GM13977 (cell line): ENCODE measurements around the gene CCNY.

ENCODE experiments used
- DNase-seq: peaks from one replicate; pipeline ENCODE4 v3.0.0; 2012; ENCODE audit warnings: low spot score
- CTCF ChIP-seq: IDR thresholded peaks from 2 replicates; pipeline ENCODE4 v1.5.1; 2012; ENCODE audit warnings: mild to moderate bottlenecking, control low read depth; ENCODE audit not compliant: insufficient read depth; ENCODE audit errors: extremely low read depth, missing control alignments
- in situ Hi-C: fragments of 300-500 bp; cut with MboI; formaldehyde crosslinking; loops from one replicate; pipeline ENCODE4 v1.12.0; 2022; ENCODE audit warnings: low sequenced_read_pairs, low pct_unique_long_range_greater_than_20kb, mixed read lengths, inconsistent platforms; ENCODE audit not compliant: unreplicated experiment

Gene CCNY

DNA sequence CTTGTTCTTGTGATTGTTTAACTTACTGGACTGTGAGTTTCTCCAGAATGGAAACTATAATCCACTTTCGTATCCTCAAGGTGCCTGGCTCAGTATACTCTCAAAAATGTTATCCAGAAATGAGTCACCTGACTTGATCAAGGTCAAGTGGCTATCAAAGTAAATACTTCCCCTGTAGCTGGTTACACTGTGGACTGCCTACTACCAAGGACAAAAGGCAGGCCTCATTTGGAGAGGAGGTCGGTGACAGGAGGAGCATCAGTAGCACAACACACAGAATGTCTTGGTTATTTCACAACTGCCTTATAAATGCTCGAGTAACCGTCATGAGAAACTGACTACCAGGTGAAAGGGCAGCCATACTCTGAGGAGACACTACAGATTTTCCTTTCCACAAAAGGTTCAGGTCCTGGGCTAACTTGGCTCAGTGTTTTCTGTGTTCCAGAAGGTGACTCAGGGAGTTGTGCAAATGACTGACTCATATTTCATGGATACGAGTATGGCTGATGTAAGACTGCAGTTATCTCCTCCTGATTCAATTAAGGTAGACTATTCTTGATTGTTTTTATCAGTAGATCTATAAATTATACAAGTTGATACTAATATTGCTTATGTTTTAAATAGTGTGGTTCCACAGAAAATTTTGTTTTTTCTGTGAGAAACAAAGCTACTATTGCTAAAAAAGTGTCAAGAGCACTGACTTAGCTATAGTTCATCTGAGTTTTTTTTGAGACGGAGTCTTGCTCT, 4.2 kb upstream of the CCNY start:
- in situ Hi-C loops, result no loop called here
- no peak for DNase-seq
- no peak for TF ChIP-seq CTCF

GRCh38 chr10:35334297-35334696, 2.0 kb upstream of the CCNY start:
- DNase-seq, result no peak
- in situ Hi-C loops, result no loop called here
- TF ChIP-seq CTCF, result no peak

DNA sequence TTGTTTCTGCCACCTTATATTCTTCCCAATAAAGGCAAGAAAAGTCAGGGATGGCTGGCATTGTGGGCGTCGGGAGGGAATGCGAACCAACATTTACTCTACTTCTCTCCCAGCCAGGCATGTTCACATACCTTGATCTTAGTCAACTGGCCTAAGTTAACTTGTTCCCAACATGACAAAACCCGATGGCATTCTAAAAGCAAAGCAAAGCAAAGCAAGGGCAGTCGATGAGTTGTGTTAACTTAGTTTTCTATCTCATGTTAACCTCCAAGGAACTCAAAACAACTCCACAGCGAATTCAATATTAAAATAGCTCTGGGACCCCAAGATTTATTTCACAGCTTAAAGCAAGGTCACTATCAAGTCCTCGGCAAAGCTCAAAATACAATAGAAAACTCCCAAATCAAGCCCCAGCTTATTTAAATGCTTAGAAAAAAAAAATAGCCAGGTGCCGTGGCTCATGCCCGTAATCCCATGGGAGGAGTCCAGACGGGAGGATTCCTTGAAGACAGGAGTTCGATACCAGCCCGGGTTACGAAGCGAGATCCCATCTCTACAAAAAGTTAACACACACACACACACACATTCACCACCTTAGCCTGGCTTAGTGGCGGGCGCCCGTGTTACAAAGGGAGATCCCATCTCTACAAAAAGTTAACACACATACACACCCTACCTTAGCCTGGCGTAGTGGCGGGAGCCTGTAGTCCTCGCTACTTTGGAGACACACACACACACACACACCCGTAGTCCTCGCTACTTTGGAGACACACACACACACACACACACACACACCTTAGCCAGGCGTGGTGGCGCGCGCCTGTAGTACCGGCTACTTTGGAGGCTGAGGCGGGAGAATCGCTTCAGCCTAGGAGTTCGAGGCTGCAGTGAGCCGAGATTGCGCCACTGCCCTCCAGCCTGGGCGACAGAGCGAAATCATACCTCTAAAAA, 901 bp upstream of the CCNY start:
- no peak for DNase-seq
- in situ Hi-C loops, result no loop called here
- no peak for TF ChIP-seq CTCF

GRCh38 chr10:35336921-35337823, 863 bp downstream of the CCNY start:
- DNase-seq, result peak; percentile 61
- in situ Hi-C loops, result no loop called here
- no peak for TF ChIP-seq CTCF

DNA sequence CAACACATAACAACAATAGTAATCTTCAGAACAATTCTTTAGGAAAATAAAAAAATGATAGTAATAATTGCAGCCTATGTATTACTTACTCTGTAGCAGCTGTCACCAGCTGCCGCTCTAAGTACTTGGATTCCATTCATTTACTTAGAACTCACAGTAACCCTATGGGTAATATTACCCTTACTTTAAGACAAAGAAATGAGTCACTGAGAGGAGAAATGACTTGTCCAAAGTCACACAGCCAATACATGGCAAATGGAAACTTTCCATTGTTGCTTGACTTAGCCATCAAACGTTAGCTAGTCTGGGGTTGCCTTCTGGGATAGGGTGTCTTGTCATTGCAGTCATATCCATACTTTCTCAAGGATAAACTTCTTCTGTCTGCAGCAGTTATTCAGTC, 3.6 kb downstream of the CCNY start:
- in situ Hi-C loops, result no loop called here
- no peak for TF ChIP-seq CTCF
- no peak for DNase-seq

GRCh38 chr10:35340975-35341374, 4.7 kb downstream of the CCNY start:
- in situ Hi-C loops, result no loop called here
- DNase-seq, result no peak
- TF ChIP-seq CTCF, result no peak
